HCT116 (cell line): ENCODE data around the gene DIDO1.

Source experiments
- CTCF ChIP-seq, 3 experiments: fragments of 200-600 bp in 1 of 3; sonication (generic) in 1 of 3; IDR thresholded peaks in 2 of 3; conservative IDR thresholded peaks in 1 of 3; 2 replicates each; pipeline ENCODE4 v1.5.1; 2012 to 2017; ENCODE audit warnings: low read depth in 2 of 3, low read length in 2 of 3, antibody characterized with exemption in 1 of 3, borderline replicate concordance in 1 of 3, control low read depth in 1 of 3, mild to moderate bottlenecking in 1 of 3, mixed read lengths in 1 of 3, mixed run types in 1 of 3, moderate library complexity in 1 of 3; ENCODE audit not compliant: insufficient read depth in 1 of 3
- POLR2A ChIP-seq: IDR thresholded peaks from 2 replicates; pipeline ENCODE4 v1.7.0; 2011; ENCODE audit warnings: borderline replicate concordance; ENCODE audit not compliant: insufficient read depth, insufficient read length; ENCODE audit errors: extremely low read depth
- SIN3A ChIP-seq: IDR thresholded peaks from 2 replicates; pipeline ENCODE4 v1.6.1; 2012; ENCODE audit warnings: low read depth

- TF ChIP-seq CTCF (IDR thresholded peaks at IDR 0.05 in 2 of 3, conservative IDR thresholded peaks at IDR 0.05 in 1 of 3; ENCODE audit: borderline replicate concordance in 1 of 3, insufficient read depth in 1 of 3, low read depth in 2 of 3, low read length in 2 of 3): no peak
- TF ChIP-seq SIN3A: no peak
- no peak for TF ChIP-seq POLR2A
Observed at GRCh38 chr20:62885896-62886708, 40.2 kb downstream of the DIDO1 start.
